ENCODE measurements around the gene CELF2. TPM values are rescaled to one million over a fixed set of nuclear protein-coding genes. Genes with fewer than 3 reads are reported as not detected.

CELF2 gene
- total RNA-seq, 1 experiment from 2014 or later: 28.7 TPM

DNA sequence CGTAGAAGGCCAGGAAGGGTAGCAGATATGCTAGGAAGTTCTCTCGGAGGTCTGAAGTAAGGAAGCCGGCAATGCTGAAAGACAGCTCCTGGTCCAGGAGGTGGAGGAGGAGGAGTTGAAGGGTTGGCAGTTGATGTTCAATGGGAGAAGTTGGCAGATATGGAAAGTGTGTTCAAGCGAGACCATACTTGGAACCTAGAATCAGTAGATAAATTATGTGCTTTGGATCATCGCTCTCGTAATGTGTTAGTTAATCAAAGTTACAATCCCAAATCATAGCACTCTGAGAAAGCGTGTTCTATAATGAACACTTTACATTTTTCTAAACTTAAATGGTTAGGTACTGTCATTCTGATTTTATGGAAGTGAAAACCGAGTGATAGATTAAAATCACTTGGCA lies 152.9 kb downstream of the CELF2 start:
- no peak overlapping the region for H3K27ac Mint-ChIP-seq
- no peaks in the 10 kb centered on the region for H3K79me1 ChIP-seq (ENCODE audit: insufficient read depth, low read depth, low read length, poor library complexity, severe bottlenecking)
- no peak overlapping the region for H2AK5ac ChIP-seq (ENCODE audit: insufficient read length, low read length)
- peaks cover 0 to 7% (median 0%) of the 10 kb centered on the region in 3 experiments; a peak in 3 of 7 replicates for H3K36me3 Mint-ChIP-seq (ENCODE audit: insufficient read depth in 1 of 3, low read depth in 3 of 3)
- H3T11ph ChIP-seq (ENCODE audit: low read length): no peak overlapping the region
- no peaks in the 10 kb centered on the region for H3K9me3 Mint-ChIP-seq
- H2BK15ac ChIP-seq (ENCODE audit: low read depth, low read length): no peak overlapping the region
- H3K27me3 ChIP-seq (ENCODE audit: insufficient read depth, low read length): no peaks in the 10 kb centered on the region
- no CpG with 5 or more reads among the region's 8 CpGs for WGBS (ENCODE audit: extremely low coverage, insufficient read length, low lambda C conversion rate)
- no peaks in the 10 kb centered on the region for H3K9me3 ChIP-seq (ENCODE audit: control insufficient read depth, low read depth, low read length)
- no peaks in the 10 kb centered on the region for H4K20me1 ChIP-seq (ENCODE audit: control insufficient read depth, insufficient read depth, insufficient read length)
- H4K5ac ChIP-seq (ENCODE audit: insufficient read length, low read depth, low read length): no peak overlapping the region
- no peak overlapping the region for H4K91ac ChIP-seq (ENCODE audit: insufficient read length, low read depth, low read length)
- no peak overlapping the region for H2BK20ac ChIP-seq (ENCODE audit: low read depth, low read length, poor library complexity, severe bottlenecking)
- no peak overlapping the region for H2BK5ac ChIP-seq (ENCODE audit: insufficient read length, low read length)
- H3K79me2 ChIP-seq (ENCODE audit: insufficient read depth, low read length): no peaks in the 10 kb centered on the region
- H3K4me1 ChIP-seq (ENCODE audit: insufficient read depth, low read length): peaks cover 4% of the 10 kb centered on the region; the same call in 1 of the 2 replicates
- DNase-seq: no peak
- H3K9ac ChIP-seq (ENCODE audit: extremely low read depth, insufficient read length, low read length): no peak overlapping the region
- H3K14ac ChIP-seq (ENCODE audit: insufficient read depth, low read length): no peak overlapping the region
- H3K23me2 ChIP-seq (ENCODE audit: insufficient read length, low read depth, low read length, poor library complexity, severe bottlenecking): peaks cover 3% of the 10 kb centered on the region
- peaks cover 15% of the 10 kb centered on the region in 2 experiments for H3K4me1 Mint-ChIP-seq
- no peak overlapping the region for H3K4me3 Mint-ChIP-seq
- H3K4ac ChIP-seq (ENCODE audit: low read depth, low read length): no peak overlapping the region
- no peak overlapping the region for H3K4me2 ChIP-seq (ENCODE audit: insufficient read depth, insufficient read length, low read length)
- no peak overlapping the region for H3K56ac ChIP-seq (ENCODE audit: insufficient read length, low read depth, low read length)
- no peak overlapping the region for H3K18ac ChIP-seq (ENCODE audit: insufficient read length, low read depth, low read length)
- H3K27me3 Mint-ChIP-seq (ENCODE audit: low read depth): no peaks in the 10 kb centered on the region
- no peak overlapping the region for H4K8ac ChIP-seq (replicated peaks; ENCODE audit: insufficient read length, low read depth, low read length)
- no peak overlapping the region for H2BK12ac ChIP-seq (ENCODE audit: insufficient read length, low read depth, low read length)
- no peak overlapping the region for H3K23ac ChIP-seq (ENCODE audit: insufficient read length, low read depth, low read length)
- H2BK120ac ChIP-seq (ENCODE audit: low read depth, low read length, poor library complexity, severe bottlenecking): no peak overlapping the region
- no peak overlapping the region for H3K27ac ChIP-seq (ENCODE audit: insufficient read length, low read depth, low read length)
- TF ChIP-seq, protein P1, sequence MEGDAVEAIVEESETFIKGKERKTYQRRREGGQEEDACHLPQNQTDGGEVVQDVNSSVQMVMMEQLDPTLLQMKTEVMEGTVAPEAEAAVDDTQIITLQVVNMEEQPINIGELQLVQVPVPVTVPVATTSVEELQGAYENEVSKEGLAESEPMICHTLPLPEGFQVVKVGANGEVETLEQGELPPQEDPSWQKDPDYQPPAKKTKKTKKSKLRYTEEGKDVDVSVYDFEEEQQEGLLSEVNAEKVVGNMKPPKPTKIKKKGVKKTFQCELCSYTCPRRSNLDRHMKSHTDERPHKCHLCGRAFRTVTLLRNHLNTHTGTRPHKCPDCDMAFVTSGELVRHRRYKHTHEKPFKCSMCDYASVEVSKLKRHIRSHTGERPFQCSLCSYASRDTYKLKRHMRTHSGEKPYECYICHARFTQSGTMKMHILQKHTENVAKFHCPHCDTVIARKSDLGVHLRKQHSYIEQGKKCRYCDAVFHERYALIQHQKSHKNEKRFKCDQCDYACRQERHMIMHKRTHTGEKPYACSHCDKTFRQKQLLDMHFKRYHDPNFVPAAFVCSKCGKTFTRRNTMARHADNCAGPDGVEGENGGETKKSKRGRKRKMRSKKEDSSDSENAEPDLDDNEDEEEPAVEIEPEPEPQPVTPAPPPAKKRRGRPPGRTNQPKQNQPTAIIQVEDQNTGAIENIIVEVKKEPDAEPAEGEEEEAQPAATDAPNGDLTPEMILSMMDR (conservative IDR thresholded peaks at IDR 0.05): no peak
- no peak overlapping the region for H2AFZ ChIP-seq (ENCODE audit: low read length)
